GM21367 (cell line): ENCODE results near the gene NR2C2AP.

Source experiments
- ATAC-seq: cut with Tn5 transposase; IDR thresholded peaks from one replicate; pipeline ENCODE4 v1.9.1; 2021; ENCODE audit not compliant: unreplicated experiment

NR2C2AP gene

GRCh38 chr19:19152668-19153384, 50.4 kb downstream of the NR2C2AP start:
- no peak for ATAC-seq

- ATAC-seq = no peak
Measured at GRCh38 chr19:19151418-19151817, 51.8 kb downstream of the NR2C2AP start.
